DND-41 (cell line): ENCODE data around the gene RDH5.
A peak's percentile ranks its signal among the peaks of the same experiment; 100 is the strongest.

Source experiments
- ATAC-seq: fragments of 200-7000 bp; cut with Tn5 transposase; 3 replicates; pipeline ENCODE4 v1.9.1; 2021; ENCODE audit warnings: low read depth; ENCODE audit not compliant: insufficient read depth
- DNase-seq: peaks from one replicate; pipeline ENCODE4 v3.0.0-alpha.2; 2020
- H2AFZ ChIP-seq: 2 replicates; pipeline ENCODE4 v1.6.0; 2012; ENCODE audit warnings: low read depth, low read length
- H3K27ac ChIP-seq: 2 replicates; pipeline ENCODE4 v1.5.1; 2012; ENCODE audit warnings: low read length, inconsistent platforms
- H3K27me3 ChIP-seq: fragments of 200-600 bp; sonication (generic); 2 replicates; pipeline ENCODE4 v1.6.0; 2012; ENCODE audit warnings: low read length, mild to moderate bottlenecking, inconsistent platforms; ENCODE audit not compliant: insufficient read depth, poor library complexity
- H3K36me3 ChIP-seq: 2 replicates; pipeline ENCODE4 v1.5.1; 2012; ENCODE audit warnings: low read length, inconsistent platforms; ENCODE audit not compliant: insufficient read depth
- H3K4me1 ChIP-seq: 2 replicates; pipeline ENCODE4 v1.5.1; 2012; ENCODE audit warnings: mild to moderate bottlenecking, low read length; ENCODE audit not compliant: insufficient read depth
- H3K4me2 ChIP-seq: 2 replicates; pipeline ENCODE4 v1.6.0; 2012; ENCODE audit warnings: mild to moderate bottlenecking, moderate library complexity, low read length, inconsistent platforms; ENCODE audit not compliant: insufficient read depth
- H3K4me3 ChIP-seq, 2 experiments: fragments of 200-600 bp in 1 of 2; shearing (Covaris generic) in 1 of 2; 2 replicates each; pipeline ENCODE4 v1.5.1; 2012 to 2016; ENCODE audit warnings: inconsistent platforms in 2 of 2, low read length in 2 of 2, mild to moderate bottlenecking in 2 of 2, low read depth in 1 of 2, moderate library complexity in 1 of 2
- H3K79me2 ChIP-seq: 2 replicates; pipeline ENCODE4 v1.6.0; 2012; ENCODE audit warnings: low read length, inconsistent platforms; ENCODE audit not compliant: insufficient read depth
- H3K9ac ChIP-seq: 2 replicates; pipeline ENCODE4 v1.6.0; 2012; ENCODE audit warnings: low read depth, mild to moderate bottlenecking, inconsistent platforms, low read length, moderate library complexity
- H3K9me3 ChIP-seq: 2 replicates; pipeline ENCODE4 v1.5.1; 2012; ENCODE audit warnings: low read length, moderate library complexity, mild to moderate bottlenecking, inconsistent platforms; ENCODE audit not compliant: insufficient read depth, severe bottlenecking
- H4K20me1 ChIP-seq: 2 replicates; pipeline ENCODE4 v1.6.0; 2012; ENCODE audit warnings: low read length; ENCODE audit not compliant: insufficient read depth
- CTCF ChIP-seq: IDR thresholded peaks from 2 replicates; pipeline ENCODE4 v1.5.1; 2012; ENCODE audit warnings: borderline replicate concordance, low read length, moderate library complexity, mild to moderate bottlenecking; ENCODE audit not compliant: poor library complexity, severe bottlenecking; ENCODE audit errors: extremely low read depth
- EZH2 ChIP-seq: IDR thresholded peaks from 3 replicates; pipeline ENCODE4 v1.6.1; 2012; ENCODE audit warnings: borderline replicate concordance, low read depth, mild to moderate bottlenecking, moderate library complexity, low read length, inconsistent platforms; ENCODE audit not compliant: severe bottlenecking

Gene RDH5

DNA sequence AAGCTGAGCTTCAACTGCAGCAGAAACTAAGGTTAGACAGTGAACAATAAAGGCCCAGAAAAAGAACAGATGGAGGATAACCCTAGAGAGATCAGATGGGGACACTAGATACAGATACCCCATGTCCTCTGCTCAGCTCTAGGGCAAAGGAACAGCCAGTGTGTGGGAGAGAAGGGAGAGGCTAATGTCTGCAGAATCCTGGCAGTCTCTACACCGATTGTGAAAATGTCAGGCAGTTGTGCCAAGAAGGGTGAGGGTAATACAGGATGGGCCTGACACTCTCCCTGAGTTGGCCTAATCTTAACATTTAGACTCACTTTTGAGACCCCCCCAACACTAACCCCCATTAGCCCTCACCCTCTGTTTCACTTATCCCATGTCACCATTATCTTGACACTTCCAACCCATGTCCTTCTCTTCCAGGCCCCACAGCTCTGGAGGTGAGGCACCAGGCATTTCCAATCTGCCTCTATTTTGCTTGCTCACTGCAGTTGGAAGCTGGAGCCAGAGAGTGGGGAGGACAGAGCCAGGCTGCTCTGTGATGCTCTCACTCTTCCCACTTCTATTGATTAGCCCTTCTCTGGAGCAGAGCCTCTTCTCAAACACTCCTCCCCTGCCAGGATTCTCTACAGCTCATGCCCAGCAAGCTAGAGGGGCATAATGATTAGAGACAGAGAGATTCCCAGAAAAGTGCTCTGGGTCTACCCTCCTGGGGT, 7.3 kb upstream of the RDH5 start:
- ATAC-seq: no peak
- peaks cover 26% of the 10 kb centered on the region for H3K4me1 ChIP-seq
- no peak overlapping the region for H2AFZ ChIP-seq
- no peak overlapping the region for H3K4me2 ChIP-seq
- H3K79me2 ChIP-seq: peaks cover 16% of the 10 kb centered on the region
- H3K27me3 ChIP-seq: peaks cover 19% of the 10 kb centered on the region
- no peaks in the 10 kb centered on the region for H3K36me3 ChIP-seq
- TF ChIP-seq CTCF: no peak
- no peak for TF ChIP-seq EZH2
- no peak overlapping the region for H3K9ac ChIP-seq
- H3K4me3 ChIP-seq: no peak overlapping the region
- no peaks in the 10 kb centered on the region for H3K9me3 ChIP-seq
- DNase-seq: no peak
- no peak overlapping the region for H3K27ac ChIP-seq
- no peaks in the 10 kb centered on the region for H4K20me1 ChIP-seq

DNA sequence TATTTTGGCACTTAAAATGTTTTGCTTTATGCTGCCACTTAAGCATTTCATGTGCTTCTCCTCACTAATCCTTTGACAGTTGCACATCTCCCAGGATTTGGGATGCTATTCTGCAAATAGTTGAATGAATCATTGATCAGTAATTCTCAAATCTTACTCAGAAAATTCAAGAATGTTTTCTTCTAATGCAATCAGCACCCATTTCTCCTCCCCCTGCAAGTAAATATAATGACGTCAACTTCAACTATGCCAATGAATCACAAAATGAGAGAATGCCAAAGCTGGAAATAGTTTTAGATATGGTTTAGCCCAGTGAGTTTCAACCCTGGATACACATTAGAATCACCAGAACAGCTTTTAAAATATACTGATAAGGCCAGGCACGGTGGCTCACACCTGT, 6.5 kb upstream of the RDH5 start:
- no peak overlapping the region for H3K4me3 ChIP-seq
- H3K27me3 ChIP-seq: peaks cover 10% of the 10 kb centered on the region
- ATAC-seq (no peak), DNase-seq (no peak)
- H3K36me3 ChIP-seq: peaks cover 6% of the 10 kb centered on the region; the same call in 1 of the 2 replicates
- H3K4me1 ChIP-seq: peaks cover 31% of the 10 kb centered on the region
- no peak for TF ChIP-seq CTCF
- TF ChIP-seq EZH2: no peak
- H3K9ac ChIP-seq: no peak overlapping the region
- H3K79me2 ChIP-seq: peaks cover 24% of the 10 kb centered on the region
- no peak overlapping the region for H3K27ac ChIP-seq
- H4K20me1 ChIP-seq: no peaks in the 10 kb centered on the region
- H2AFZ ChIP-seq: no peak overlapping the region
- H3K9me3 ChIP-seq: no peaks in the 10 kb centered on the region
- no peak overlapping the region for H3K4me2 ChIP-seq

DNA sequence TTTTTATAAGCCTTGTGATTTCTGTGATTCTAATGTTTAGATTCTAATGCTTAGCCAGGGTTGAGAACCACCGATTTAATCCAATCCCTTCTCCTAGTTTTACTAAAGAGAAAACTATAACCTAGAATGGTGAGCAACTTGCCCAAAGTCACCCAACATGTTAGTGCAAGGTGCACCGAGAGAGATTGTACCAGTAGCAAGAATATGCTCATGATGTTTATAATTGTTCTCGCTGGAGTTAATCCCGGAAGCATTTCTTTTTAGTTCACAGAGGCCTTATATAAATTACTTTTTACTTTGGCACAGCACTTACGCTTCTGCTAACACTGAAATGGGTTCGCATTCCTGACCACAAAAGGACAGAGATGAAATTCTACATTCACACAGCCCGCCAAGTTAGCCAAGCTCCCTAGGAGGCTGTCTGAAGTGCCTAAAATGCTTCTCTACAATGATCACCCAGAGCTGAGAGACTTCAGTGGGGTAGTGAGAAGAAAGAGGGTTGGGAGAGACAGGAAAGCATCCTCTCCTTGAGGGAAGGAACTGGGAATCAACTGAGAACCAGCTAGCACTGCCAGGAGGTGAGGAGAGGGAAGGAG, 4.9 kb upstream of the RDH5 start:
- peaks cover 24% of the 10 kb centered on the region for H3K79me2 ChIP-seq
- H3K4me3 ChIP-seq: peak overlapping the region; percentile 40 to 70; a peak in 3 of 4 replicates
- no peaks in the 10 kb centered on the region for H3K9me3 ChIP-seq
- H3K4me2 ChIP-seq: peak overlapping the region; percentile 97
- ATAC-seq (no peak), DNase-seq (no peak)
- H4K20me1 ChIP-seq: no peaks in the 10 kb centered on the region
- peaks cover 22% of the 10 kb centered on the region for H3K36me3 ChIP-seq
- TF ChIP-seq EZH2 (no peak), CTCF (no peak)
- H3K27ac ChIP-seq: peak overlapping the region; percentile 79
- no peaks in the 10 kb centered on the region for H3K27me3 ChIP-seq
- H3K4me1 ChIP-seq: peaks cover 31% of the 10 kb centered on the region
- peak overlapping the region; percentile 94 for H2AFZ ChIP-seq
- peak overlapping the region; percentile 70 for H3K9ac ChIP-seq
